K562 (cell line): ENCODE results near the gene CHMP1A. TPM values are rescaled to one million over a fixed set of nuclear protein-coding genes. Genes with fewer than 3 reads are reported as not detected.
A peak's percentile ranks its signal among the peaks of the same experiment; 100 is the strongest.

ENCODE experiments used
- GABPB1 ChIP-seq: sonication (generic); formaldehyde crosslinking; IDR thresholded peaks from 2 replicates; pipeline ENCODE4 v1.8.0; 2022; ENCODE audit warnings: mild to moderate bottlenecking, missing genetic modification reagents
- HNRNPLL ChIP-seq: fragments of 200-400 bp; formaldehyde crosslinking; IDR thresholded peaks from 2 replicates; pipeline ENCODE4 v1.6.1; 2017; ENCODE audit warnings: low read length, low read depth, mild to moderate bottlenecking; ENCODE audit not compliant: poor library complexity, severe bottlenecking
- JUN ChIP-seq, 2 experiments: sonication (generic) in 1 of 2; formaldehyde crosslinking in 1 of 2; IDR thresholded peaks; 2 replicates each; pipeline versions ENCODE4 v1.6.1 to v1.8.0; 2012 to 2022; ENCODE audit warnings: borderline replicate concordance in 2 of 2, mild to moderate bottlenecking in 2 of 2, improper control_type of control experiment in 1 of 2, low read depth in 1 of 2, low read length in 1 of 2, missing genetic modification reagents in 1 of 2
- KAT7 ChIP-seq: sonication (generic); formaldehyde crosslinking; IDR thresholded peaks from 2 replicates; pipeline ENCODE4 v1.8.0; 2022; ENCODE audit warnings: missing genetic modification reagents, mild to moderate bottlenecking, borderline replicate concordance
- MXD1 ChIP-seq: fragments of 250-450 bp; sonication (Bioruptor Pico); IDR thresholded peaks from 2 replicates; pipeline ENCODE4 v1.8.0; 2021; ENCODE audit warnings: borderline replicate concordance, mild to moderate bottlenecking, moderate library complexity; ENCODE audit not compliant: poor library complexity, severe bottlenecking
- NKRF ChIP-seq: fragments of 450-650 bp; IDR thresholded peaks from 2 replicates; pipeline ENCODE4 v1.6.1; 2016; ENCODE audit warnings: borderline replicate concordance
- POLR2G ChIP-seq: fragments of 200-400 bp; formaldehyde crosslinking; IDR thresholded peaks from 2 replicates; pipeline ENCODE4 v1.6.1; 2017; ENCODE audit warnings: low read depth, mild to moderate bottlenecking, antibody characterized with exemption, low read length, moderate library complexity
- RB1 ChIP-seq: fragments of 450-650 bp; IDR thresholded peaks from 2 replicates; pipeline ENCODE4 v1.6.1; 2017; ENCODE audit warnings: low read depth, mild to moderate bottlenecking
- RBBP5 ChIP-seq: fragments of 200-600 bp; sonication (generic); IDR thresholded peaks from 2 replicates; pipeline ENCODE4 v1.6.1; 2012; ENCODE audit warnings: borderline replicate concordance, mild to moderate bottlenecking, low read length, control low read depth, inconsistent platforms; ENCODE audit not compliant: insufficient read depth, poor library complexity, severe bottlenecking
- ZBTB40 ChIP-seq, 2 experiments: fragments of 450-650 bp in 1 of 2; sonication (generic) in 1 of 2; formaldehyde crosslinking in 1 of 2; IDR thresholded peaks; 2 replicates each; pipeline versions ENCODE4 v1.7.1 to v1.9.0; 2016 to 2022; ENCODE audit warnings: inconsistent platforms in 1 of 2, mild to moderate bottlenecking in 1 of 2, missing genetic modification reagents in 1 of 2
- polyA plus RNA-seq, 8 experiments: library from polyadenylated mRNA; depleted of rRNA in 4 of 8; stranded (reverse) in 5 of 8; unstranded in 3 of 8; fragments of >200 nt; fragmentation: Nextera tagmentation in 2 of 8; fragmentation: Illumina TruSeq in 1 of 8; extraction: Ambion mirVana in 2 of 8; extraction: Trizol in 1 of 8; gene quantifications; 2 replicates each; pipeline versions ENCODE4 v1.2.1 to v1.2.3, GENCODE V29; 2011 to 2014; ENCODE audit warnings: inconsistent platforms in 1 of 8, missing spikeins in 1 of 8
- total RNA-seq, 7 experiments: library from RNA; depleted of rRNA in 6 of 7; stranded (reverse); fragments of >200 nt in 6 of 7; fragmentation: Illumina TruSeq in 2 of 7; extraction: Trizol in 2 of 7; gene quantifications; 2 replicates each; pipeline versions ENCODE4 v1.2.1 to v1.2.3, GENCODE V29; 2011 to 2021; ENCODE audit warnings: low replicate concordance in 1 of 7
- TF ChIP-seq, protein P1 (sequence below): fragments of 200-800 bp; sonication (Bioruptor generic); IDR thresholded peaks from 2 replicates; pipeline ENCODE4 v1.6.1; 2017; ENCODE audit warnings: missing genetic modification characterization, missing compliant biosample characterization

CHMP1A gene
- total and polyA plus RNA-seq, 9 of the 15 experiments (the other 6 are each of a cell fraction or from before 2014, with no cell fraction given): 0.83 to 79.9 (median 45.2) TPM

DNA sequence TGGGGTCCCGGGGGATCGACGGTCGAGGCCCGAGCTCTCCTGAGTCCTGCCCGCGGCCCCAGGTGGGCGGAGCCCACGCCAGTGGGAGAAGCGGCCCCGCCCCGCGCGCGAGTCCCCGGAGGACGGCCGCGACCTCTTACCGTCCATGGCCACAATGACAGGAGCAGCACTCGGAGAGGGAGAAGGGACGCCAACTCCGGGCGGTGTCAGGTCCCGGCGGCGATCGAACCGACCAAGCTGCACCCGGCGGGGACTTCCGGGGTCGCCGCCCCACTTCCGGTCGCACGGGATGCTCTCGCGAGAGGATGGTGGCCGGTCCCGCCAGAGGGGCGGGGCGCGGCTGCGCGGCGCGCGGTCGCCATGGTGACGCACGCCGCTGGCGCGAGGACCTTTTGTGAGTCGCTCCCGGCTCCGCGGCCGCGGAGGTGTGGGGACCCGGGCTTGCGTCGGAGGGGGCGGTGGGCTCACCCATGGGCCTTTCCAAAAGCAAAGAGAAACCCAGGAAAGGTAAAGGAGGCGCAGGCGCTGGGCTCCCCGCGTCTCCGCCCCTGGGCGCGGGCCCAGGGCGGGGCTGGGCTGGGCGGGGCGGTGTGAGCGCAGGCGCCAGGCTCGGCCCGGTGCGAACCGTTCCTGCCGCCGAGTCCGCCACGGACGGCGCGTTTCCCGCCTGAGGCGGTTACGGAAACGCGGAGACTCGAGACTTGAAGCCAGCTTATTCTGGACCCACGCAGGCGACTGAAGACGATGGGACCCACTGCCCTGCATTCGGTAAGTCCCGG, at the start of gene CHMP1A, which contains the start of gene SPATA33 (continued):
- TF ChIP-seq MXD1 (CRISPR knock-in tag): peak; percentile 39
- TF ChIP-seq RB1: peak; percentile 84
- peak; percentile 65; the same call in 1 of the 2 replicates for TF ChIP-seq KAT7 (CRISPR knock-in tag)
- TF ChIP-seq RBBP5: peak; percentile 100
- TF ChIP-seq POLR2G: peak; percentile 92
- TF ChIP-seq GABPB1: peak; percentile 96
- TF ChIP-seq NKRF: peak; percentile 88
- peak; percentile 97 for TF ChIP-seq ZBTB40 (IDR thresholded peaks at IDR 0.05)
- TF ChIP-seq ZBTB40 (CRISPR knock-in tag; IDR thresholded peaks at IDR 0.05): no peak
- TF ChIP-seq, protein P1, sequence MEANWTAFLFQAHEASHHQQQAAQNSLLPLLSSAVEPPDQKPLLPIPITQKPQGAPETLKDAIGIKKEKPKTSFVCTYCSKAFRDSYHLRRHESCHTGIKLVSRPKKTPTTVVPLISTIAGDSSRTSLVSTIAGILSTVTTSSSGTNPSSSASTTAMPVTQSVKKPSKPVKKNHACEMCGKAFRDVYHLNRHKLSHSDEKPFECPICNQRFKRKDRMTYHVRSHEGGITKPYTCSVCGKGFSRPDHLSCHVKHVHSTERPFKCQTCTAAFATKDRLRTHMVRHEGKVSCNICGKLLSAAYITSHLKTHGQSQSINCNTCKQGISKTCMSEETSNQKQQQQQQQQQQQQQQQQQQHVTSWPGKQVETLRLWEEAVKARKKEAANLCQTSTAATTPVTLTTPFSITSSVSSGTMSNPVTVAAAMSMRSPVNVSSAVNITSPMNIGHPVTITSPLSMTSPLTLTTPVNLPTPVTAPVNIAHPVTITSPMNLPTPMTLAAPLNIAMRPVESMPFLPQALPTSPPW: peak; percentile 86
- no peak for TF ChIP-seq JUN (IDR thresholded peaks at IDR 0.05; ENCODE audit: borderline replicate concordance, low read depth, low read length)
- TF ChIP-seq JUN (CRISPR knock-in tag; IDR thresholded peaks at IDR 0.05; ENCODE audit: borderline replicate concordance): no peak
- peak; percentile 97 for TF ChIP-seq HNRNPLL
